Measurements from ENCODE around the gene NT5DC1.

NT5DC1 gene

DNA sequence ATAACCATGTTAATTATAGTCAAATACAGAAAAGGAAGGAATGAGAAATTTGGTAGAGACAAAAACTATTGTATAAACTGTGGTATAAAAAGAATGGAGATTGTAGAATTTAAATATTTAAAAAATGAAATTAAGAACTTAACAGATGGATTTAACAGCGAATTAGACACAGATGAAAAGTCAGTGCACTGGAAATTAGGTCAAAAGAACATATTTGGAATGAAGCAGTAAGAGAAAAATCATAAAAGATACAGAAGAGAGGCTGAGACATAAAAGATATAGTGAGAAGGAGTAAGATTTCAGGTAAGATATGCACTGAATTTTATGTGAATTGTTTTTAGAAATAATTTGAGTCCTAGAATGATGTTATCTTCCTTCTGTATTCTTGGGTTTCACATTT is 139.2 kb downstream of the NT5DC1 start:
- no peak for DNase-seq

DNA sequence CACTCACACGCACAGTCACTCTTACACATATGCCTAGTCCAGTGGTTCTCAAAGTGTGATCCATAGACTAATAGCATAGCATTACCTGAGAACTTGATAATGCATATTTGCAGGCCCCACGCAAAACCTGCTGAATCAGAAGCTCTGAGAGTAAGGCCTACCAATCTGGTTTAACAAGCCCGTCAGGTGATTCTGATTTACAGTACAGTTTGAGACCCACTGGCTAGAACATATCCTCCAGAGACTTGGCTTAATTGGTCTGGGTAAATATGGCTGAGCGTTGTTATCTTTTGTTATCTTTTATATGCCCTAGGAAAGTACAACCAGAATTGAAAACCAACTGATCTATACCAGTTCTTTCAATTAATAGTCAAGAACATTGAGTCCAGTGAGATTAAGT is 143.6 kb downstream of the NT5DC1 start:
- no peak for DNase-seq

DNA sequence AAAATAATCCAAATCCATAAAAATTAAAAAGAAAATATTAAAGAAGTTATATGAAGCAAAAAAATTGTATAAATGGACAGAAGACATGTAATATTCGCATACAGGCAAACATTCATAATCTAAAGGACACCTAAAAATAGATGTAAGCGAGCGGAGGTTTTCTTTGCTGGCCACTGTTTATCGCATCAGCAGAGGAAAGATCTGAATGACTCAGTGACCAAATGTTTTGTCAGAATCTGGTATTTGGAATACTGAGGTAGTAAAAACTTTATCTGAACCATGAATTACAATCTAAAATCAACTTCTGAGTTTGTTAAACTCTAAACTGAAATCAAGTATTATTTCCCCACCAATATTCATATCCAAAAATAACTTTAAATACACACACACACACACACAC is 145.4 kb downstream of the NT5DC1 start:
- DNase-seq = no peak

DNA sequence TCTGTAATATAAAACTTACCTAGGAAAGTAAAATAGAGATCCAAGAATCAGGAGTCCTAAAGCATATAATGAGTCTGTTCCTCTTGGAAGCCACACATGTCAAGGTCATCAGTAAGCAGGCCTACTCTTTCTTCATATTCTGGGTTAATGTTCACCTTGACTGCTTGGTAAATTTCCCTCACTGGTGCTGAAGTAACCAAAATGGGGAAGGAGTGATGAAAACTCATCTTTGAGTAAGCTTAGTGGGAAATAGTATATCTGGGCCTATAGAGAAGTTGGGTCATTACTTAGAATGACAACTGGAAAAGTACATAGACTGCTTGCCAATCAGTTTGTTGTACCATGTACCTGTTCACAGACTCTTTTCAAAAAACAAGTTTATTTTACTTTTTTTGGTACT is 146.6 kb downstream of the NT5DC1 start:
- DNase-seq = no peak

DNA sequence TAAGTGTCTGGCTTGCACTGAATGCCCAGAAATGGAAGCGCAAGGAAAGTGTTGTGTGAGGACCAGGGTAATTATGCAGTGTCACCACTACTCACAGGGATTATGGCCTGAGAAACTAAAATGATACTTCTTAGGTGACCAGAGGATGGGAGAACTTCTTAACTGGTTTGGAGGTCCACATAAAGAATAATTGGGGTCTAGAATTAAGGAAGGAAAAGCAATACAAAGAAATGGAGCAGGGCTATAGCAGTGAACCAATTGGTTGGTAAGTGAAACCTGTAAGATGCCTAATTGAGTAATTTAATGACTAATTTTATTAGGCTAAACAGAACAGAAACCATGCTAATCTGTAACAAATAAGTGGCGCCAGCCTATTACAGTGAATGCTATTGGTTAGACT is 147.9 kb downstream of the NT5DC1 start:
- no peak for DNase-seq

DNA sequence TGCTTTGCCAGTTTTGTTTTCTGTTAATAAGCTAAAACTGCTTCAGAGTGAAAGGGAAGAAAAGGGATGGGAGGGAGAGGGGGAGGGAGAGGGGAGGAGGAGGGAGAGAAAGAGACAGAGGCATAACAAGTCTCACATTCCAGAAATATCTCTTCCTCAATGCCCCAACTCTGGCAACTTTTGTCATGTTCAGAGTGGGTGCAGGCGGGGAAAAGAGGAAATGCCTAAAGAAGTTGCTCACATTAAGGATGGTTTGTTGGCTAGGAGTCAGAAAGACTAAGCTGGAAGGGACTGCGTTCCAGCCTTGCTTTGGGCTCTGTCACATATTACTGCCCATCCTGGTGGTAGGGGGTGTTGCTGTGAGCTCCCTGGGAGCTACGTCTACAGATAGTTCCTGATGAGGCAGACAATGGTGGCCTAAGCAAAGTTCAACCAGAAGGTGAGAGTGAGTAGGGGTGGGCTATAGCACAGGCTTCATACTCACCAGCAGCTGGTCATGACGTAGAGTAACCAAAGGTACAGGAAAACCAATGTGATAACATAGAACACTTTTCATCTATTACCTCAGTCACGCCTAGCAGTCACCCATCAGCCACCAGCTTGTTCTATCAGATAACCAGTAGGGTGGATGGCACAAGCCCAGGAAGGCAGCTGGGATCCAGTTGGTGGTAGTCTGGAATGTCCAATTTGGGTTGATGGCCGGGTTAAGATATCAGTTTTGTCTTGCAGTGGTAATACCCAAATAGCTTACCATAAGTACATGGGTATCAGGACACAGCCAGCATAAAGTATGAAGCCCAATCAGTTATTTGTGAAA is 151.1 kb downstream of the NT5DC1 start:
- DNase-seq = no peak

DNA sequence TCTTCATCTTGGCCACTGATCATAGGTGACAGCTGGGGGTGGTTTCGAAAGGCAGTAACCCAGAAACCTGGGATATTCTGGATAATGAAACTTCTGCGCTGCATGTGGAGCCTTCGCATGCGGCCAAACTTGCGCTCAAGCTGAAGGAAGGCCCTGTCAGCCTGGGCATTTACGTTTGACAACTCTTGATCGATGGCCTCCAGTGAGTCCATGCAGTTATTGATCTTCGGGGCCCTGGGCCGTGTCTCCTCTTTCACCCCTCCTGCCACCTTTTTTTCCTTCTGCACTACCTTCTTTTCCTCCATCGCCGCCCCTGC is 152.5 kb downstream of the NT5DC1 start:
- DNase-seq = no peak

DNA sequence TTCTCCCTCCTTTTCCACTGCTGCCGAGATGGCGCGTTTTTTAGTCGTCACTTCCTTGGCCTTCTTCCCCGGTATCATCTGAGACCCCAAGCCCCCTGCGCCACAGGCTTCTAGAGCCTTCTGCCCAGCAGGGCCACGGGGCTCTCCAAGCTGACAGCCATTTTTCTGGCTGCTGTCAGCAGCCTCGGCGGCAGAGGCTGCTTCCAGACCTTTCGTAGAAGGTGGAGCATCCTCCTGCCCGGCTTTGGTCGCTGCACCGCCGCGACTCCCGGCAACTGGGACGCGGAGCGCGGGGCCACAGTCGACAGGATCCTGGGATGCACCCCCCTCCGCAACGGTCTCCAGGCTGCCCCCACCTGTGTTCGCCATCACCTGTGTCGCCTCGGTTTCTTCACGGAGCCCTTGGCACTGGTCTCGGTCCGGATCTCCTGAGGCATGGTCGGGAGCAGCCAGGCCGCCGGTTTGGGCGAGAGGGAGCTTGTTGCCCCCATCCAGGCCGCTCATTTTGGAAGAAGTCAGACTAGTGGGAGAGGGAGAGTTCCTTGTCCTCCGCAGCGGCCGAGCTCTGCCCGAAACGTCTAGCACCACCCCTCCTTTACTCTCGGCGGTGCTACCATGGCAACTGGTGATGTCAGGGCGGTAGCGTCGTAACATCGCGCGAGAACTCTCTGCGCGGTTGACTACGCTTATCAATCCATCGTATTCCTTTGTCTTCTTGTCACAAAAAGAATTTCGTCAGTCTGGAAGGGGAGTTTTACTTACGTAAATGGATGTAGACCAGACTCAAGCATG is 153.0 kb downstream of the NT5DC1 start, which contains the start of gene TSPYL4:
Gene TSPYL4, minus strand, starts transcription at position 571 of the 792 bp plus-strand sequence. Its CDS starts 67 bp downstream, at position 504.
- peak; percentile 91 for DNase-seq

DNA sequence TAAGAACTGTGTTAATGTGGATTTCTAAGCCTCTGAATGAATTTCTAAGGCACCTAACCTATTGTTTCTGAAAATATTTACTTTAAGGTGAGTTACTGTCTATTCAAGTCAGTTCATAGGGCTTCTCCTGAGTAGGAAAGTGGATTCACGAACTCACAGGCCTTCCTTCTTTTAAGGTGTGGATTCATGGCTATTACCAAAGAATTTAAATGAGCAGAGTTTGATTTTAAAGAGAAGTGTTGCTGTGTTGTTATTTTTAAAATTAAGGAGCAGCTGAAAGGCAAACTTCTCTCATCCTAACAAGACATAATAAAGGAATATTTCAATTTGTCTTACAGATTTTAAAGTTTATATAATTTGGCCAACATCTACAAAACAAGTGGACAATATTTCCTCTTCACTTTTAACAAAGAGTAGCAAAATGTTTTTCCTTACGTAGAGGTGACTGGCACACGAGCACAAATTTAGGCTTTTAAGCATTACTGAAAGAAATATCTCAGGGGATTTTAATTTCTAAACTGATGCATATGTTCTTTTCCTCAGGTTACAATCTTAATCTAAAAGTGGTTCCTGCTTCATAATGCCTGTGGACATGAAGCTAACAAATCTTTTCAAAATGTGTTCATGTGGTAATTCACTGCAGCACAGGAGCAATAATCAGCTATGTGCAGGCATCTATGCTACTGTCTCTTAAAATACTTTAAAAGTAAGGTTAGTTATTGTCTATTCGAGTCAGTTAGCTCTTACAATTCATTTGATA is 153.8 kb downstream of the NT5DC1 start:
- DNase-seq = peak; percentile 31

DNA sequence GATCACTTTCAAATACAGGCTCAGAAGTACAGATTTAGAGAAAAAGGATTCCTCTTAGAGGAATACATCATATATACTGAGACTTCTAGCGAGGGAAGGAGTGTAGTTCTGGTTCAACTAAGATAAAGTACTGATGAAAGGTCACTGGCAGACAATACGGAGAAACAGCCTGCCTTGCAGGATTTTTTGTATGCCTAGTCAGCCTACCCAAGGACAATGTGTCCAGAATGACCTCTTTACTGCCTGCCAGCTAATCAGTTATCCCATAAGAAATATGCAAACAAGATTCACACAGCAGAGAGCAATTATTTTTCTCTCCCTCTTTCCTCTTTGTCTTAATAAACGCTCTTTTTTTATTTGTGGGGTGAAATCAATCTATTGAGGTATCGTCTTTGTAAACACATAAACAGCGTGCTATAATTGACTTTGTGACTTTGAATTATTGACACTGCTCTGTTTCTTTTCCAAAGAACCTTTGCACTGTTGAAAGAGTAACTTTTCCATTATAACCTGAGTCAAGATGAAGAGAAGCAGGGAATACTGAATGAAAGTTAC is 154.7 kb downstream of the NT5DC1 start:
- DNase-seq = peak; percentile 38

DNA sequence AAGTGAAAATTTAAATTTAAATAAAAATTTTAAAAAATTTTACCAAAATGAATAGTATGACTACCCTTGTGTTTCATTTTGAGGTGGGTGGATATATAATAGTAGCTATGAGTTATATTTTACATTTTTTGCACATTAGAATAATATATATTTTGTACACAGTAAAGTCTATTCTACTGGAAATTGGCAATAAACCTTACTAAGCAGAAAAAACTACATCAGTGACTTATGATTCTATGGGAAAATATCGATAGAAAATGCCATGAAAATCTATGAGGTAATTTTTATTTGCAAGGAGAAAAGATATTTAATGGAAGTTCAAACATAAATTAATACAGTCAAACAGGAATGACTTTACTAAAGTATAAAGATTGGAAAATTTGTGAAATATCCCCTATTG is 156.0 kb downstream of the NT5DC1 start:
- DNase-seq = no peak

DNA sequence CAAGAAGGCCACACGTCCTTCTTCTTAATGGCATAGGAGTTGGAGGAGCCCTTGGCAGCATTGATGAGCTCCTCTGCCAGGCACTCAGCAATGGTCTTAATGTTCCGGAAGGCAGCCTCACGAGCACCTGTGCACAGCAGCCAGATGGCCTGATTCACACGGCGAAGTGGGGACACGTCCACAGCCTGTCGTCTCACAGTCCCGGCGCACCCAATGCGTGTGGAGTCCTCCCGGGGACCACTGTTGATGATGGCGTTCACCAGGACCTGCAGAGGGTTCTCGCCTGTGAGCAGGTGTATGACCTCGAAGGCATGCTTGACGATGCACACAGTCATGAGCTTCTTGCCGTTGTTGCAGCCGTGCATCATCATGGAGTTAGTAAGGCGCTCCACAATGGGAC is 157.9 kb downstream of the NT5DC1 start:
- no peak for DNase-seq

DNA sequence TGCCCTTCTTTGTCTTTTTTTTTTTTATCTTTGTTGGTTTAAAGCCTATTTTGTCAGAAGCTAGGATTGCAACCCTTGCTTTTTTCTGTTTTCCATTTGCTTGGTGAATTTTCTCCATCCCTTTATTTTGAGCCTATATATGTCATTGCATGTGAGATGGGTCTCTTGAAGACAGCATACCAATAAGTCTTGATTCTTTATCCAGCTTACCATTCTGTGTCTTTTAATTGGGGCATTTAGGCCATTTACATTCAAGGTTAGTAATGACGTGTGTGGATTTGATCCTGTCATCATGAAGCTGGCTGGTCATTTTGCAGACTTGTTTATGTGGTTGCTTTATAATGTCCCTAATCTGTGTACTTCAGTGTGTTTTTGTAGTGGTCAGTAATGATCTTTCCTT is 162.7 kb downstream of the NT5DC1 start:
- DNase-seq = no peak

DNA sequence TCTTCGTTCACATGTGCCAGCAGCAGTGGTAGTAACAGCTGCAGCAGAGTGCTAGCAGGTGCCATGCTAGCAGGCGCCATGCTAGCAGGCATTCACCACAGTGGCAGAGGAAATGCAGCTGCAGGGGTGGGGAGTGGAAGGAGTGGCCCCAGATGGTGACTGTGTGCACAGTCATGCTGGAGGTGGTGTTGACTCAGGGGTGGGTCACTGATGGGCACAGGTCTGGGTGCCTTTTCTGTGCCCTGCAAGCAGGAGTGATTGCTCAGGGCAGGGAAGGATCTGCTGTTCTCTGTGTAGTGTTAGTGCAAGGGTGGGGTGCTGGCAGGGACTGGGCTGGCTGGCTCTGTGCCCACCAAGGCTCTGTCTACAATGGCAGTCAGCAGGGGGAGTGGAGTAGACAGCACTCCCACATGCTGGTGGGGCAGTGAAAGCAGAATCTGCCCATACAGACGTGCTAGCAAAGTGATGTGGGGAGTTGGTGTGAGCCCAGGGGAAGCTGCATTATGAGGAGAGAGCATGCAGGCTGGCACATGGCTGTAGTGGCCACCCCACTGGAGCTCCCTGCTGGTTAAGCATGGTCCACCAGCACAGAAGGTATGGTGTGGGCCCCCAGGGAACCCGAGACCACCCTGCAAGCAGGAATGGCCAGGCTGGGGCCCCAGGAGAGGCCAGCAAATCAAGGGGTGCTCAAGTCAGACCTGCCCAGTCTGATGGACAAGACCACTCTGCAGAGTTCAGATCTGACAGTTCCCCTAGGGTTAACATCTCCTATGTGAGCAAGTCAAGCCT is 164.6 kb downstream of the NT5DC1 start:
- DNase-seq = no peak

DNA sequence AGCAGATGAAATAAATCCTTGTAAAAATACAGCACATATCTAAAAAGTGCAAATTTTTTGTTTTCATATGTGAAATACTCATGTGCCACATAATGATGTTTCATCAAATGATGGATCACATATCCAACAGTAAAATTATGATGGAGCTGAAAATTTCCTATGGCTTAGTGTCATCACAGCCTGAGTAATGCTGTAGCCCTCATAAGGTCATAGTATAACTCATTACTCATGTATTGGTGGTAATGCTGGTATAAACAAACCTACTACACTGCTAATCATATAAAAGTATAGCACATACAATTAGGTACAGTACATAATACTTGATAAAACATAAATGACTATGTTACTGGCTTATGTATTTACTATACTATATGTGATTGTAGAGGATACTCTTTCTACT is 166.2 kb downstream of the NT5DC1 start:
- no peak for DNase-seq

DNA sequence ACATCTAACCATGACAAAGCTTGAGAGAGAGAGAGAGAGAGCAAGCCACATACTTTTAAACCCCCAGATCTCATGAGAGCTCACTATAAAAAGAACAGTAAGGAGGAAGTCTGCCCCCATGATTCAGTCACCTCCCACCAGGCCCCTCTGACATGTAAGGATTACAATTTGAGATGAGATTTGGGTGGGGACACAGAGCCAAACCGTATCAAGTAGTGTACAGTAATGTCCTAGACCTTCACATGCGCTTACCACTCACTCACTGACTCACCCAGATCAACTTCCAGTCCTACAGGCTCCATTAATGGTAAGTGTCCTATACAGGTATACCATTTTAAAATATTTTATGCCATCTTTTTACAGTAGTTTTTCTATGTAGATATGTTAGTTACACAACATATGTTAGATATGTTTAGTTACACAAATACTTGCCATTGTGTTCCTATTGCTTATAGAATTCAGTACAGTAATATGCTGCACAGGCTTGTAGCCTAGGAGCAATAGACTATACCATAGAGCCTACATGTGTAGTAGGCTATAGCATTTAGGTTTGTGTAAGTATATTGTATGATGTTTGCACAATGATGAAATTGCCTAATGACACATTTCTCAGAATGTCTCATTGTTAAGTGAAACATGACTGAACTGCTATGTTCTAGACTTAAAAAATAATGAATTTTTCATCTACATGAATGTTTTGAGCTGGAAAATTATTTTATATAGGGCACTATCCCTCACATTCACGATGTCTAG is 167.4 kb downstream of the NT5DC1 start:
- DNase-seq = no peak

DNA sequence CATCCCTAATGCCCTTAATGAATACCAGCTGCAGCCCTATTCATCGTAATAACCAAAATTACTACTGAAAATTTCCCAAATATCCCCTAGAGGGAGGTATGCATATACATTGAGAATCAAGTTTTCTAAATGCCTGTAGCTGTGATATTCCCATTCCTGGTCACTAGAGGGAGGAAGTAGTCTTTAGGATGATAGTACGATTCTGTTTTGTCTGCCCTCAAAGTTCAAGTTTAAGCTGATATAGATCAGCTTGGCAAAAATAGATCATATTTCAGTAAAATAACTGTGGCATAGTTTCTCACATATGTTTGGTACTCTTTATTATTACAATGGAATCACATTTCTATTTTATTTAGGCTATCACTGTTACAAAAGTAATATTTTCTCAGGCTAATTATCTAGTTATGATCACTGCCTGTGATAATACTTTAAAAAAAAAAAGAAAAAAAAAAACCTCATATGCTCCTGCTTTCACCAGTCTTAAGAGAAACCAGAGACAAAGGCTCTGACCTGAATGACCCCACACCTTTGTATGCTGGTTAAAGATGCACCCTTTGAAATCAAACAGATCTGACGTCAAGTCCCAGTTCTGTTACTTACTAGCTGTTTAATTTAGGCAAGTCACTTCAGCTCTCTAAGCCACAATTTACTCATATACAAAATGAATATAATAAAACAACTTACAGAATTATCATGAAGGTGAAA is 168.1 kb downstream of the NT5DC1 start:
- DNase-seq = no peak

DNA sequence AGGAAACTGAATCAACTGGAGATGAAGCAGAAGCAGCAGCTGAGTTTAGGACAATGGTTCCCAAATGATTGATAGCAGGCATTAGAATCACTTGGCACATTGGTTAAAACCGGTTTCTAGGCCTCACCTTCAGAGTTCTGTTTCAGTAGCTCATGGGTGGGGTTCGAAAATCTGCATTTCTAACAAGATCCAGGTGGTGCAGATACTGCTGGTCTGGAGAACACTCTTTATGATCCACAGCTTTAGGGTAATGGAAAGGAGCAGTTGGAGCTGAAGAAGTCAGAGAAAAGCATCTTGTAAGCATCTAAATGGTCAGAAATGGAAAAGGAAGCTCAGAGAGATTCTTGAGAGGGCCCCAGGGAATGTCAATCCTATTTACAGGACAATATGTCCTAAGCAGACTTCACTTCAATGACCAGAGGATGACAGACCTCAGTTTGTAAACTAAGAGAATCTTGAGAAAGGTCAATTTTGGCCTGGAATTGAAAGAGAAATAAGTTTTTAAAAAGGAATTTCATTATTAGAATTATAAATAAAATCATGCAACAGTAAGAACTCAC is 170.6 kb downstream of the NT5DC1 start:
- no peak for DNase-seq

DNA sequence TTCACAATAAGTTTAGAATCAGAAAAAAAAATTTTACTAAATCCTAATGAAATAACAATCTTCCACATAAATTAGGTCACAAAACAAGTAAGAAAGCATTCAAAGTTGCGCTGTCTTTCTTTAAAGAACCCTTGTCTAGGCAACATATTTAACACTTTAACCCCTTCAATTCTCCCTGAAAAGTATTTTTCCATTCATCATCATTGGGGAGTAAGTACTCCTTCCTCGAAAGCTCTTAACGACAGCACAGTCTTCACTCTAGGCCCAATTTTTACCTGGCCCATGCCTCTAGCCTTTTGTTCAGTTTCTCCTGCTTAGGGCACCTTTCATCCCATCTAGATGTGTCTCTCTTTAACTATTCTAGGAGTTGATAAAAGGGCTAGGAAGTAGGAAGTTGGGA is 176.5 kb downstream of the NT5DC1 start:
- no peak for DNase-seq

DNA sequence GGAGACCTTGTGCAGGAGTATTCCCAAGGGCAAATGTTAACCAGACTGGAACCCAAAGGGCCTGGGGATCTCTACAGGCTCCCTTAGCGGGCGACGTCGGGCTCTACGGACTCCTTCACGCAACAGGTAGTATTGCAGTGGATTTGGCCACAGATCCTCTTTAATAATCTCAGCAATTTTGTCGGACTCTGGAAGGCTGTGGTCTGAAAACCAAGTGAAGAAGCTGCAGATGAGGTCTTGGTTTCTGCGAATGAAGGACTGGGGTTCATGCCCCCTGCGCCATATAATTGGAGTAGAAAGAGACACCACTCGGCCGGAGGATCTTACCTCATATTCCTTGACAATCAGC is 177.8 kb downstream of the NT5DC1 start:
- no peak for DNase-seq

Measured in right kidney (tissue), 1 donor.